ENCODE measurements around the gene GCC1. TPM values are rescaled to one million over a fixed set of nuclear protein-coding genes. Genes with fewer than 3 reads are reported as not detected.

Gene GCC1
- total RNA-seq, 1 donor from 2014 or later = 17.4 TPM

GRCh38 chr7:127591189-127591588 lies 5.8 kb upstream of the GCC1 start:
- TF ChIP-seq CTCF (IDR thresholded peaks at IDR 0.05; ENCODE audit: unreplicated experiment) = no peak
- no peak overlapping the region for H3K4me3 Mint-ChIP-seq (ENCODE audit: low read depth)
- DNase-seq (ENCODE audit: low spot score, unreplicated experiment) = no peak
- H3K9me3 Mint-ChIP-seq (ENCODE audit: low read depth) = no peaks in the 10 kb centered on the region
- H3K36me3 Mint-ChIP-seq (ENCODE audit: insufficient read depth) = peaks cover 18% of the 10 kb centered on the region
- H3K27ac Mint-ChIP-seq = peak overlapping the region; percentile 13
- no peaks in the 10 kb centered on the region for H3K27me3 Mint-ChIP-seq
- H3K4me1 Mint-ChIP-seq (ENCODE audit: low read depth) = peaks cover 6% of the 10 kb centered on the region

- peaks cover 7% of the 10 kb centered on the region for H3K4me1 Mint-ChIP-seq (ENCODE audit: low read depth)
- no peak for TF ChIP-seq CTCF (IDR thresholded peaks at IDR 0.05; ENCODE audit: unreplicated experiment)
- peaks cover 18% of the 10 kb centered on the region for H3K36me3 Mint-ChIP-seq (ENCODE audit: insufficient read depth)
- no peaks in the 10 kb centered on the region for H3K27me3 Mint-ChIP-seq
- H3K4me3 Mint-ChIP-seq (ENCODE audit: low read depth) = peak overlapping the region; percentile 92
- DNase-seq (ENCODE audit: low spot score, unreplicated experiment) = no peak
- H3K27ac Mint-ChIP-seq = no peak overlapping the region
- H3K9me3 Mint-ChIP-seq (ENCODE audit: low read depth) = no peaks in the 10 kb centered on the region
These were observed 4.5 kb upstream of the GCC1 start for GRCh38 chr7:127589896-127590295.

GRCh38 chr7:127588697-127589482 lies 3.5 kb upstream of the GCC1 start:
- Mint-ChIP-seq H3K27me3 (no peaks in the 10 kb centered on the region), H3K36me3 (ENCODE audit: insufficient read depth) (peaks cover 18% of the 10 kb centered on the region), H3K4me1 (ENCODE audit: low read depth) (peaks cover 17% of the 10 kb centered on the region), H3K9me3 (ENCODE audit: low read depth) (no peaks in the 10 kb centered on the region), H3K4me3 (ENCODE audit: low read depth) (peak overlapping the region; percentile 92), H3K27ac (peak overlapping the region; percentile 99)
- TF ChIP-seq CTCF (IDR thresholded peaks at IDR 0.05; ENCODE audit: unreplicated experiment) = peak; percentile 63
- peak; percentile 52 for DNase-seq (ENCODE audit: low spot score, unreplicated experiment)

GRCh38 chr7:127588019-127588696 lies 2.8 kb upstream of the GCC1 start, which contains the start of gene ARF5:
TSS of gene ARF5 (plus strand) at chr7:127588411. CDS start at chr7:127588499, 88 bp downstream.
- Mint-ChIP-seq H3K27me3 (no peaks in the 10 kb centered on the region), H3K4me3 (ENCODE audit: low read depth) (peak within 1 kb of the TSS; percentile 92), H3K27ac (peak within 1 kb of the TSS; percentile 99), H3K36me3 (ENCODE audit: insufficient read depth) (peaks cover 18% of the 10 kb centered on the region), H3K9me3 (ENCODE audit: low read depth) (no peaks in the 10 kb centered on the region), H3K4me1 (ENCODE audit: low read depth) (peaks cover 20% of the 10 kb centered on the region)
- TF ChIP-seq CTCF (IDR thresholded peaks at IDR 0.05; ENCODE audit: unreplicated experiment) = no peak
- DNase-seq (ENCODE audit: low spot score, unreplicated experiment) = peak; percentile 90

- Mint-ChIP-seq H3K36me3 (ENCODE audit: insufficient read depth) (peaks cover 20% of the 10 kb centered on the region), H3K4me1 (ENCODE audit: low read depth) (peaks cover 20% of the 10 kb centered on the region), H3K4me3 (ENCODE audit: low read depth) (peak overlapping the region; percentile 92), H3K9me3 (ENCODE audit: low read depth) (no peaks in the 10 kb centered on the region), H3K27ac (peak overlapping the region; percentile 88), H3K27me3 (no peaks in the 10 kb centered on the region)
- DNase-seq (ENCODE audit: low spot score, unreplicated experiment) = no peak
- no peak for TF ChIP-seq CTCF (IDR thresholded peaks at IDR 0.05; ENCODE audit: unreplicated experiment)
These were observed 2.2 kb upstream of the GCC1 start for GRCh38 chr7:127587663-127588018.
